GM12873 (cell line): ENCODE measurements around the gene OSBPL9.

Experiments
- CTCF ChIP-seq: IDR thresholded peaks from 2 replicates; pipeline ENCODE4 v1.5.1; 2012; ENCODE audit warnings: low read depth, mild to moderate bottlenecking, moderate library complexity, low read length, control low read depth; ENCODE audit not compliant: insufficient read depth; ENCODE audit errors: missing control alignments

OSBPL9 gene

GRCh38 chr1:51644533-51645197 is 27.8 kb downstream of the OSBPL9 start:
- TF ChIP-seq CTCF, result no peak

GRCh38 chr1:51648180-51649109 is 31.6 kb downstream of the OSBPL9 start:
- no peak for TF ChIP-seq CTCF

- TF ChIP-seq CTCF, result no peak
These were observed 32.8 kb downstream of the OSBPL9 start for GRCh38 chr1:51649593-51650091.

DNA sequence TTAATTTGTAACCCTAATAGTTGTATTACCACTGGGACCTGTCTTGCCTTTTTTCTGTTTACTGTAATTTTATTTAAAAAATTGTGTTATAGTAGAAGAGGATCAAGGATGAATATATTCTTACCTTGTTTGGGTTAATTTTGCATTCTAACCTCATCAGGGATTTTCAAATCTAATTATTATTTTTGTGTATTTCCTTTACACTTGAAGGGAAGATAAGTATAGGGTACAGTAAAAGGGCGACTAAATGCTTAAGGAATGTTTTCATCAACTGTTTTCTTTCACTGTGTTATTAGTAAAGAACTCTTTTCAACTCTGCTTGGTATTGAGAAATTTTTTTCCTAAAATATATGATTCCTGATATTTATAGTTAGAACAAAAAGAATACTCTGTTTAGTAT is 33.3 kb downstream of the OSBPL9 start:
- no peak for TF ChIP-seq CTCF

GRCh38 chr1:51651552-51651942 is 34.7 kb downstream of the OSBPL9 start:
- no peak for TF ChIP-seq CTCF

DNA sequence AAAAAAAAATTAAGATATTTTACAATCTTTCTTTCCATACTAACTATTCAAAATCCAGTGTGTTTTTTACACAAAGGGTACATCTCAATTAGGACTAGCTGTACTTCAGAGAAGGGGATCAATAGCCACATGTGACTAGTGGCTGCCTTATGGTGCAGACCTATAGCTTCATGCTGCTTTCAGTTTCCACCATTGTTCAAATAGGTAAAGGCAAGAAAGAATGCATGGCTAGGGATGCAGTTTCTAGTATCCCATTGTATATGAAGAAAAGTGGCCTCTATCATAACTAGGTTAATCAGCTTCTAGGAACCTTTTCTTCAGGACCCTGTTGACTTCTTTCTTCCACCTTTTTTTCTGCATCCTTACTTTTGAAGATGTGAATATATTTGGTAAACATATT is 35.7 kb downstream of the OSBPL9 start:
- TF ChIP-seq CTCF, result no peak

DNA sequence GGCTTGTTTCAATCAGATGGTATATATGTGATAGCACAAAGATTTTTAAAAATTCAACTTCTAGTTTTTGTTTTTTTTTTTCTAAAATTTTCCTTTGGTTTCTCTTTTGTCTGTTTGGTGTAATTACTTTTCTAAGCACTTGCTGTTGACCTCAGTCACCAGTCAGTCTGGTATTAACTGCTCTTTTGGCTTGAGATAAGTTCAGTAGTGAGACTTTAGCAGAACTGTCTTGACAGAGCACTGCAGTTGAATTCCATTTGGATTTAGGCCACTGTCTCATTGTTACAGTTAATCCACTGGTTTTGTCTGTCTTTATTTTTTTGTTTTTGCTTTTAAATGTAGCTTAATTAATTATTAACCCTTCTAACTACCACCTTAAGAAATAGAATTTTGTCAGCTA is 36.2 kb downstream of the OSBPL9 start:
- TF ChIP-seq CTCF, result no peak
